GM19372 (cell line): ENCODE results near the gene RAP1GAP2.

Source experiments
- ATAC-seq: cut with Tn5 transposase; IDR thresholded peaks from one replicate; pipeline ENCODE4 v1.9.1; 2021; ENCODE audit warnings: mild to moderate bottlenecking, low read depth, moderate library complexity; ENCODE audit not compliant: unreplicated experiment

RAP1GAP2 gene

GRCh38 chr17:2852221-2852620 lies 56.0 kb downstream of the RAP1GAP2 start:
- ATAC-seq = no peak

GRCh38 chr17:2852729-2853282 lies 56.6 kb downstream of the RAP1GAP2 start:
- ATAC-seq = no peak

GRCh38 chr17:2853283-2854142 lies 57.3 kb downstream of the RAP1GAP2 start:
- ATAC-seq = no peak

- ATAC-seq = no peak
Observed at GRCh38 chr17:2854143-2855055, 58.2 kb downstream of the RAP1GAP2 start.

- ATAC-seq = no peak
Observed at GRCh38 chr17:2855063-2855600, 58.9 kb downstream of the RAP1GAP2 start.

- no peak for ATAC-seq
Observed at GRCh38 chr17:2856727-2857126, 60.5 kb downstream of the RAP1GAP2 start.

GRCh38 chr17:2860045-2860444 lies 63.8 kb downstream of the RAP1GAP2 start:
- no peak for ATAC-seq

GRCh38 chr17:2860883-2861282 lies 64.6 kb downstream of the RAP1GAP2 start:
- ATAC-seq = no peak

GRCh38 chr17:2862197-2862596 lies 66.0 kb downstream of the RAP1GAP2 start:
- ATAC-seq = no peak

- no peak for ATAC-seq
Observed at GRCh38 chr17:2863204-2863603, 67.0 kb downstream of the RAP1GAP2 start.

GRCh38 chr17:2865228-2865627 lies 69.0 kb downstream of the RAP1GAP2 start:
- ATAC-seq = no peak

- ATAC-seq = no peak
Observed at GRCh38 chr17:2867441-2868424, 71.5 kb downstream of the RAP1GAP2 start.

GRCh38 chr17:2869604-2870003 lies 73.4 kb downstream of the RAP1GAP2 start:
- no peak for ATAC-seq

- no peak for ATAC-seq
Observed at GRCh38 chr17:2871205-2871604, 75.0 kb downstream of the RAP1GAP2 start.

- no peak for ATAC-seq
Observed at GRCh38 chr17:2871720-2872119, 75.5 kb downstream of the RAP1GAP2 start.

- no peak for ATAC-seq
Observed at GRCh38 chr17:2872282-2872681, 76.0 kb downstream of the RAP1GAP2 start.

- ATAC-seq = no peak
Observed at GRCh38 chr17:2874189-2874686, 78.0 kb downstream of the RAP1GAP2 start.

GRCh38 chr17:2875608-2876007 lies 79.4 kb downstream of the RAP1GAP2 start:
- no peak for ATAC-seq

GRCh38 chr17:2876467-2876866 lies 80.2 kb downstream of the RAP1GAP2 start:
- ATAC-seq = no peak
